H1 (cell line): ENCODE measurements around the gene PLCL2. TPM values are rescaled to one million over a fixed set of nuclear protein-coding genes. Genes with fewer than 3 reads are reported as not detected.

ENCODE experiments used
- NRF1 ChIP-seq: IDR thresholded peaks from 2 replicates; pipeline ENCODE4 v1.6.1; 2011; ENCODE audit warnings: mild to moderate bottlenecking, low read depth, low read length, improper control_type of control experiment
- RBBP5 ChIP-seq: IDR thresholded peaks from 2 replicates; pipeline ENCODE4 v1.7.1; 2012; ENCODE audit warnings: low read depth, mild to moderate bottlenecking, inconsistent platforms, low read length, moderate library complexity, borderline replicate concordance
- polyA plus RNA-seq, 7 experiments: library from polyadenylated mRNA; depleted of rRNA in 3 of 7; stranded (reverse) in 5 of 7; unstranded in 2 of 7; fragments of >200 nt in 5 of 7; fragments of 200-250 nt in 2 of 7; gene quantifications; 1 replicate in 5 of 7; 2 replicates in 1 of 7; 4 replicates in 1 of 7; pipeline versions ENCODE4 v1.2.1 to v1.2.3, GENCODE V29; 2011 to 2013; ENCODE audit warnings: missing spikeins in 2 of 7, mixed read lengths in 2 of 7
- total RNA-seq: library from RNA; stranded (reverse); fragmentation: NEBNext Ultra II Directional; extraction: Animal tissue kit (Norgen Biotek cat#: 25700); gene quantifications from 2 replicates; pipeline ENCODE4 v1.2.1, GENCODE V29; 2021
- TF ChIP-seq, protein P1 (sequence below): IDR thresholded peaks from 2 replicates; pipeline ENCODE4 v1.6.1; 2012; ENCODE audit warnings: low read length, inconsistent platforms

Gene PLCL2
- total and polyA plus RNA-seq, 2 of the 8 experiments (the other 6 are each of a cell fraction or from before 2014, with no cell fraction given), result 3.5 to 6.8 TPM

- TF ChIP-seq, protein P1, sequence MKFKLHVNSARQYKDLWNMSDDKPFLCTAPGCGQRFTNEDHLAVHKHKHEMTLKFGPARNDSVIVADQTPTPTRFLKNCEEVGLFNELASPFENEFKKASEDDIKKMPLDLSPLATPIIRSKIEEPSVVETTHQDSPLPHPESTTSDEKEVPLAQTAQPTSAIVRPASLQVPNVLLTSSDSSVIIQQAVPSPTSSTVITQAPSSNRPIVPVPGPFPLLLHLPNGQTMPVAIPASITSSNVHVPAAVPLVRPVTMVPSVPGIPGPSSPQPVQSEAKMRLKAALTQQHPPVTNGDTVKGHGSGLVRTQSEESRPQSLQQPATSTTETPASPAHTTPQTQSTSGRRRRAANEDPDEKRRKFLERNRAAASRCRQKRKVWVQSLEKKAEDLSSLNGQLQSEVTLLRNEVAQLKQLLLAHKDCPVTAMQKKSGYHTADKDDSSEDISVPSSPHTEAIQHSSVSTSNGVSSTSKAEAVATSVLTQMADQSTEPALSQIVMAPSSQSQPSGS, result no peak
- TF ChIP-seq RBBP5, result no peak
- no peak for TF ChIP-seq NRF1
Measured at GRCh38 chr3:16945330-16945729, 60.6 kb downstream of the PLCL2 start (continued).
